GM18502 (cell line): ENCODE data around the gene DOCK6.

Experiments used
- ATAC-seq: cut with Tn5 transposase; IDR thresholded peaks from one replicate; pipeline ENCODE4 v1.9.1; 2021; ENCODE audit warnings: mild to moderate bottlenecking; ENCODE audit not compliant: unreplicated experiment, poor library complexity

The DOCK6 gene

DNA sequence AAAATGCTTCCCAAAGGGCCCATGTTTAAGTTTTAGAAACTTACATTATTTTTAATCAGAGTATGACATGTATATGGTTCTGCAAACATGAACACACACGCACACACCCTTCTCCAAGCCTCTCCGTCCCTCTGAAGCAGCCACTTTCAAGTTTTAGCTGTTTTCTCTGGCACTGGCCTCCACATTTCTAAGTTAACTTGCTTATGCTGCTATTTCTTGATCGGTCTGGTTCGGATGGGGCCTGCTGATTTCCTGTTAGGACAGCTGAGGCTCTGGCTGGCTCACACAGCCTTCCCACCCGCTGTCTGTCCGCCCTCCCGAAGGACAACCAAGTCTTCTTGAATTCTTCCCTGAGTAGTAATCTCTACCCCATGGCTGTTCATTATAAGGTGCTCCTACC, 111.1 kb downstream of the DOCK6 start:
- no peak for ATAC-seq
